Measurements from ENCODE around the gene SIN3B. TPM values are rescaled to one million over a fixed set of nuclear protein-coding genes. Genes with fewer than 3 reads are reported as not detected.
A peak's percentile ranks its signal among the peaks of the same experiment; 100 is the strongest.

SIN3B gene
- total and polyA plus RNA-seq, 2 of the 13 experiments (the other 11 are each of a cell fraction or from before 2014, with no cell fraction given) = 12.9 to 25.7 TPM

- TF ChIP-seq ZNF781 (CRISPR knock-in tag; IDR thresholded peaks at IDR 0.05; ENCODE audit: borderline replicate concordance, not compliant biosample characterization) = no peak
- TF ChIP-seq, protein P1, sequence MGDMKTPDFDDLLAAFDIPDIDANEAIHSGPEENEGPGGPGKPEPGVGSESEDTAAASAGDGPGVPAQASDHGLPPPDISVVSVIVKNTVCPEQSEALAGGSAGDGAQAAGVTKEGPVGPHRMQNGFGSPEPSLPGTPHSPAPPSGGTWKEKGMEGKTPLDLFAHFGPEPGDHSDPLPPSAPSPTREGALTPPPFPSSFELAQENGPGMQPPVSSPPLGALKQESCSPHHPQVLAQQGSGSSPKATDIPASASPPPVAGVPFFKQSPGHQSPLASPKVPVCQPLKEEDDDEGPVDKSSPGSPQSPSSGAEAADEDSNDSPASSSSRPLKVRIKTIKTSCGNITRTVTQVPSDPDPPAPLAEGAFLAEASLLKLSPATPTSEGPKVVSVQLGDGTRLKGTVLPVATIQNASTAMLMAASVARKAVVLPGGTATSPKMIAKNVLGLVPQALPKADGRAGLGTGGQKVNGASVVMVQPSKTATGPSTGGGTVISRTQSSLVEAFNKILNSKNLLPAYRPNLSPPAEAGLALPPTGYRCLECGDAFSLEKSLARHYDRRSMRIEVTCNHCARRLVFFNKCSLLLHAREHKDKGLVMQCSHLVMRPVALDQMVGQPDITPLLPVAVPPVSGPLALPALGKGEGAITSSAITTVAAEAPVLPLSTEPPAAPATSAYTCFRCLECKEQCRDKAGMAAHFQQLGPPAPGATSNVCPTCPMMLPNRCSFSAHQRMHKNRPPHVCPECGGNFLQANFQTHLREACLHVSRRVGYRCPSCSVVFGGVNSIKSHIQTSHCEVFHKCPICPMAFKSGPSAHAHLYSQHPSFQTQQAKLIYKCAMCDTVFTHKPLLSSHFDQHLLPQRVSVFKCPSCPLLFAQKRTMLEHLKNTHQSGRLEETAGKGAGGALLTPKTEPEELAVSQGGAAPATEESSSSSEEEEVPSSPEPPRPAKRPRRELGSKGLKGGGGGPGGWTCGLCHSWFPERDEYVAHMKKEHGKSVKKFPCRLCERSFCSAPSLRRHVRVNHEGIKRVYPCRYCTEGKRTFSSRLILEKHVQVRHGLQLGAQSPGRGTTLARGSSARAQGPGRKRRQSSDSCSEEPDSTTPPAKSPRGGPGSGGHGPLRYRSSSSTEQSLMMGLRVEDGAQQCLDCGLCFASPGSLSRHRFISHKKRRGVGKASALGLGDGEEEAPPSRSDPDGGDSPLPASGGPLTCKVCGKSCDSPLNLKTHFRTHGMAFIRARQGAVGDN (CRISPR knock-in tag; IDR thresholded peaks at IDR 0.05) = peak; percentile 26; the same call in 1 of the 2 replicates
- peak; percentile 81; the same call in 1 of the 2 replicates for TF ChIP-seq ZNF331 (CRISPR knock-in tag; IDR thresholded peaks at IDR 0.05)
- TF ChIP-seq, protein P2, sequence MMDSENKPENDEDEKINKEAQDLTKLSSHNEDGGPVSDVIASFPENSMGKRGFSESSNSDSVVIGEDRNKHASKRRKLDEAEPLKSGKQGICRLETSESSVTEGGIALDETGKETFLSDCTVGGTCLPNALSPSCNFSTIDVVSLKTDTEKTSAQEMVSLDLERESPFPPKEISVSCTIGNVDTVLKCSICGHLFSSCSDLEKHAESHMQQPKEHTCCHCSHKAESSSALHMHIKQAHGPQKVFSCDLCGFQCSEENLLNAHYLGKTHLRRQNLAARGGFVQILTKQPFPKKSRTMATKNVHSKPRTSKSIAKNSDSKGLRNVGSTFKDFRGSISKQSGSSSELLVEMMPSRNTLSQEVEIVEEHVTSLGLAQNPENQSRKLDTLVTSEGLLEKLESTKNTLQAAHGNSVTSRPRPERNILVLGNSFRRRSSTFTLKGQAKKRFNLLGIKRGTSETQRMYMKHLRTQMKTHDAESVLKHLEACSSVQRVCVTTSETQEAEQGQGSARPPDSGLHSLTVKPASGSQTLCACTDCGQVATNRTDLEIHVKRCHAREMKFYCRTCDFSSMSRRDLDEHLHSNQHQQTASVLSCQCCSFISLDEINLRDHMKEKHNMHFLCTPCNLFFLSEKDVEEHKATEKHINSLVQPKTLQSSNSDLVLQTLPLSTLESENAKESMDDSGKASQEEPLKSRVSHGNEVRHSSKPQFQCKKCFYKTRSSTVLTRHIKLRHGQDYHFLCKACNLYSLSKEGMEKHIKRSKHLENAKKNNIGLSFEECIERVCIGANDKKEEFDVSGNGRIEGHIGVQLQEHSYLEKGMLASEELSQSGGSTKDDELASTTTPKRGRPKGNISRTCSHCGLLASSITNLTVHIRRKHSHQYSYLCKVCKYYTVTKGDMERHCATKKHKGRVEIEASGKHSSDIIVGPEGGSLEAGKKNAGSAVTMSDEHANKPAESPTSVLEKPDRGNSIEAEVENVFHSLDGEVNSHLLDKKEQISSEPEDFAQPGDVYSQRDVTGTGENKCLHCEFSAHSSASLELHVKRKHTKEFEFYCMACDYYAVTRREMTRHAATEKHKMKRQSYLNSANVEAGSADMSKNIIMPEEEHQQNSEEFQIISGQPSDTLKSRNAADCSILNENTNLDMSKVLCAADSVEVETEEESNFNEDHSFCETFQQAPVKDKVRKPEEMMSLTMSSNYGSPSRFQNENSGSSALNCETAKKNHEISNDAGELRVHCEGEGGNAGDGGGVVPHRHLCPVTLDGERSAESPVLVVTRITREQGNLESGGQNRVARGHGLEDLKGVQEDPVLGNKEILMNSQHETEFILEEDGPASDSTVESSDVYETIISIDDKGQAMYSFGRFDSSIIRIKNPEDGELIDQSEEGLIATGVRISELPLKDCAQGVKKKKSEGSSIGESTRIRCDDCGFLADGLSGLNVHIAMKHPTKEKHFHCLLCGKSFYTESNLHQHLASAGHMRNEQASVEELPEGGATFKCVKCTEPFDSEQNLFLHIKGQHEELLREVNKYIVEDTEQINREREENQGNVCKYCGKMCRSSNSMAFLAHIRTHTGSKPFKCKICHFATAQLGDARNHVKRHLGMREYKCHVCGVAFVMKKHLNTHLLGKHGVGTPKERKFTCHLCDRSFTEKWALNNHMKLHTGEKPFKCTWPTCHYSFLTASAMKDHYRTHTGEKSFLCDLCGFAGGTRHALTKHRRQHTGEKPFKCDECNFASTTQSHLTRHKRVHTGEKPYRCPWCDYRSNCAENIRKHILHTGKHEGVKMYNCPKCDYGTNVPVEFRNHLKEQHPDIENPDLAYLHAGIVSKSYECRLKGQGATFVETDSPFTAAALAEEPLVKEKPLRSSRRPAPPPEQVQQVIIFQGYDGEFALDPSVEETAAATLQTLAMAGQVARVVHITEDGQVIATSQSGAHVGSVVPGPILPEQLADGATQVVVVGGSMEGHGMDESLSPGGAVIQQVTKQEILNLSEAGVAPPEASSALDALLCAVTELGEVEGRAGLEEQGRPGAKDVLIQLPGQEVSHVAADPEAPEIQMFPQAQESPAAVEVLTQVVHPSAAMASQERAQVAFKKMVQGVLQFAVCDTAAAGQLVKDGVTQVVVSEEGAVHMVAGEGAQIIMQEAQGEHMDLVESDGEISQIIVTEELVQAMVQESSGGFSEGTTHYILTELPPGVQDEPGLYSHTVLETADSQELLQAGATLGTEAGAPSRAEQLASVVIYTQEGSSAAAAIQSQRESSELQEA (CRISPR knock-in tag; IDR thresholded peaks at IDR 0.05; ENCODE audit: not compliant biosample characterization) = no peak
- TF ChIP-seq NRL (CRISPR knock-in tag; IDR thresholded peaks at IDR 0.05; ENCODE audit: borderline replicate concordance) = no peak
- TF ChIP-seq ATF7 (IDR thresholded peaks at IDR 0.05) = no peak
- TF ChIP-seq ATF7 (CRISPR knock-in tag; IDR thresholded peaks at IDR 0.05) = no peak
- TF ChIP-seq RCOR2 (CRISPR knock-in tag; IDR thresholded peaks at IDR 0.05) = no peak
- TF ChIP-seq ZNF343 (CRISPR knock-in tag; IDR thresholded peaks at IDR 0.05) = no peak
- no peak for TF ChIP-seq GATAD2A (CRISPR knock-in tag; IDR thresholded peaks at IDR 0.05)
- no peak for TF ChIP-seq AHR (CRISPR knock-in tag; IDR thresholded peaks at IDR 0.05)
- peak; percentile 82 for TF ChIP-seq ZNF263 (CRISPR knock-in tag; IDR thresholded peaks at IDR 0.05)
- TF ChIP-seq, protein P3, sequence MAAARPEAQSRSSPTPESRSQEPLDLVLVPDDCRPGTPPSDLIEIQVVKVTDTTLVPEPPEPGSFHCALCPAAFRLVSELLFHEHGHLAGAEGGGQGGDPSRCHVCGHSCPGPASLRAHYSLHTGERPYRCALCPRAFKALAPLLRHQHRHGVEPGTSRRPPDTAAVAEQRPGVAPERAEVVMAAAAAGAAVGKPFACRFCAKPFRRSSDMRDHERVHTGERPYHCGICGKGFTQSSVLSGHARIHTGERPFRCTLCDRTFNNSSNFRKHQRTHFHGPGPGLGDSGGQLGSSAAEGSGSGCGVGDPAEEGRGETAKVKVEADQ (CRISPR knock-in tag; IDR thresholded peaks at IDR 0.05; ENCODE audit: borderline replicate concordance) = no peak
- TF ChIP-seq SKIL (CRISPR knock-in tag; IDR thresholded peaks at IDR 0.05; ENCODE audit: borderline replicate concordance) = no peak
- no peak for TF ChIP-seq CBX1 (IDR thresholded peaks at IDR 0.05; ENCODE audit: low read depth)
Measured at GRCh38 chr19:16899566-16900075, 70.4 kb downstream of the SIN3B start (continued).
